Mesenchymal stem cell (in vitro differentiated cells and primary cell): ENCODE results near the gene MXRA5.
"Not testable (repeated sequence)": the region's sequence is repeated elsewhere in the genome, so short reads cannot be mapped to it uniquely, and the experiment has no call there.

ENCODE experiments used
- DNase-seq: peaks from one replicate; pipeline ENCODE4 v3.0.0-alpha.2; 2013
- H2AFZ ChIP-seq: one replicate; pipeline ENCODE4 v1.6.1; 2013; ENCODE audit warnings: low read depth, mild to moderate bottlenecking, control low read depth, inconsistent platforms, low read length, moderate library complexity
- H2AK5ac ChIP-seq: 2 replicates; pipeline ENCODE4 v1.6.1; 2013; ENCODE audit warnings: low read length, moderate library complexity, mild to moderate bottlenecking, inconsistent platforms; ENCODE audit not compliant: severe bottlenecking
- H2BK120ac ChIP-seq: one replicate; pipeline ENCODE4 v1.6.1; 2013; ENCODE audit warnings: low read depth, mild to moderate bottlenecking, inconsistent platforms, low read length, moderate library complexity
- H2BK12ac ChIP-seq, 2 experiments: one replicate each; pipeline ENCODE4 v1.6.1; 2013; ENCODE audit warnings: inconsistent platforms in 2 of 2, low read length in 2 of 2, mild to moderate bottlenecking in 2 of 2, moderate library complexity in 2 of 2, control low read depth in 1 of 2
- H2BK15ac ChIP-seq: one replicate; pipeline ENCODE4 v1.6.1; 2013; ENCODE audit warnings: mild to moderate bottlenecking, low read depth, inconsistent platforms; ENCODE audit not compliant: poor library complexity, severe bottlenecking
- H2BK5ac ChIP-seq: 2 replicates; pipeline ENCODE4 v1.6.1; 2013; ENCODE audit warnings: low read depth, mild to moderate bottlenecking, low read length, control low read depth, inconsistent platforms; ENCODE audit not compliant: poor library complexity, severe bottlenecking
- H3K14ac ChIP-seq, 2 experiments: one replicate each; pipeline ENCODE4 v1.6.1; 2013; ENCODE audit warnings: inconsistent platforms in 2 of 2, low read length in 2 of 2, control low read depth in 1 of 2, mild to moderate bottlenecking in 1 of 2, moderate library complexity in 1 of 2
- H3K18ac ChIP-seq, 2 experiments: one replicate each; pipeline ENCODE4 v1.6.1; 2013; ENCODE audit warnings: inconsistent platforms in 2 of 2, low read length in 2 of 2, control low read depth in 1 of 2, low read depth in 1 of 2, mild to moderate bottlenecking in 1 of 2
- H3K23ac ChIP-seq, 2 experiments: one replicate each; pipeline ENCODE4 v1.6.1; 2013; ENCODE audit warnings: inconsistent platforms in 2 of 2, low read length in 2 of 2, mild to moderate bottlenecking in 2 of 2, moderate library complexity in 2 of 2, control low read depth in 1 of 2
- H3K27ac ChIP-seq: 2 replicates; pipeline ENCODE4 v1.5.1; 2013; ENCODE audit warnings: mild to moderate bottlenecking, moderate library complexity, low read length, control low read depth, inconsistent platforms; ENCODE audit not compliant: poor library complexity, severe bottlenecking
- H3K27me3 ChIP-seq, 2 experiments: 2 replicates each; pipeline versions ENCODE4 v1.6.1 to v1.7.0; 2013; ENCODE audit warnings: low read length in 2 of 2, mild to moderate bottlenecking in 2 of 2, moderate library complexity in 2 of 2, control low read depth in 1 of 2, inconsistent platforms in 1 of 2; ENCODE audit not compliant: control insufficient read depth in 1 of 2, insufficient read depth in 1 of 2
- H3K36me3 ChIP-seq, 2 experiments: 2 replicates each; pipeline versions ENCODE4 v1.6.1 to v1.7.0; 2013; ENCODE audit warnings: low read length in 2 of 2, control low read depth in 1 of 2, inconsistent platforms in 1 of 2, low read depth in 1 of 2, mild to moderate bottlenecking in 1 of 2; ENCODE audit not compliant: insufficient read depth in 2 of 2, control insufficient read depth in 1 of 2
- H3K4ac ChIP-seq, 2 experiments: one replicate each; pipeline ENCODE4 v1.6.1; 2013; ENCODE audit warnings: inconsistent platforms in 2 of 2, low read length in 2 of 2, mild to moderate bottlenecking in 2 of 2, moderate library complexity in 2 of 2, control low read depth in 1 of 2, low read depth in 1 of 2
- H3K4me1 ChIP-seq: 2 replicates; pipeline ENCODE4 v1.6.1; 2013; ENCODE audit warnings: low read depth, low read length, control low read depth; ENCODE audit not compliant: control insufficient read depth, insufficient read depth
- H3K4me2 ChIP-seq: 2 replicates; pipeline ENCODE4 v1.6.1; 2013; ENCODE audit warnings: low read length, mild to moderate bottlenecking, inconsistent platforms; ENCODE audit not compliant: poor library complexity, severe bottlenecking
- H3K4me3 ChIP-seq, 2 experiments: 2 replicates each; pipeline versions ENCODE4 v1.5.1 to v1.7.0; 2013; ENCODE audit warnings: low read length in 2 of 2, mild to moderate bottlenecking in 2 of 2, control low read depth in 1 of 2, low read depth in 1 of 2; ENCODE audit not compliant: insufficient read depth in 1 of 2
- H3K79me1 ChIP-seq: replicated peaks from 2 replicates; pipeline ENCODE4 v1.6.1; 2013; ENCODE audit warnings: mild to moderate bottlenecking, control low read depth, low read length, inconsistent platforms; ENCODE audit not compliant: poor library complexity, severe bottlenecking
- H3K9ac ChIP-seq: 2 replicates; pipeline ENCODE4 v1.7.0; 2013; ENCODE audit warnings: mild to moderate bottlenecking, low read length, moderate library complexity
- H3K9me3 ChIP-seq: 2 replicates; pipeline ENCODE4 v1.7.0; 2013; ENCODE audit warnings: mild to moderate bottlenecking, low read length; ENCODE audit not compliant: control insufficient read depth
- H4K8ac ChIP-seq: one replicate; pipeline ENCODE4 v1.6.1; 2013; ENCODE audit warnings: inconsistent platforms, mild to moderate bottlenecking, low read length, moderate library complexity
- H4K91ac ChIP-seq: one replicate; pipeline ENCODE4 v1.6.1; 2013; ENCODE audit warnings: mild to moderate bottlenecking, low read length, inconsistent platforms
- WGBS: methylation state at CpG from one replicate; pipeline ENCODE4 v1.1.7; 2013; ENCODE audit warnings: mixed read lengths; 5-methylcytosine and 5-hydroxymethylcytosine counted together

The MXRA5 gene

GRCh38 chrX:3370656-3371055, 24.2 kb upstream of the MXRA5 start:
- WGBS, result 75% methylated on average over 2 of the region's 3 CpGs

GRCh38 chrX:3362956-3363355, 16.5 kb upstream of the MXRA5 start:
- Histone ChIP-seq H2BK12ac (no peak overlapping the region), H2AFZ (no peak overlapping the region), H3K79me1 (no peaks in the 10 kb centered on the region), H3K4me2 (no peak overlapping the region), H3K36me3 (no peaks in the 10 kb centered on the region), H3K14ac (no peak overlapping the region), H3K4ac (no peak overlapping the region), H3K4me3 (no peak overlapping the region), H3K9me3 (no peaks in the 10 kb centered on the region), H3K23ac (no peak overlapping the region), H2BK120ac (no peak overlapping the region), H3K27me3 (no peaks in the 10 kb centered on the region), H2BK15ac (no peak overlapping the region), H4K91ac (no peak overlapping the region), H2AK5ac (no peak overlapping the region), H3K18ac (no peak overlapping the region), H2BK5ac (no peak overlapping the region), H3K9ac (no peak overlapping the region), H3K4me1 (no peaks in the 10 kb centered on the region), H3K27ac (no peak overlapping the region), H4K8ac (no peak overlapping the region)
- no peak for DNase-seq
- 77% methylated on average over 3 of the region's 4 CpGs for WGBS

More at GRCh38 chrX:3370656-3371055, 24.2 kb upstream of the MXRA5 start:
- H2AFZ ChIP-seq, result no peak overlapping the region
- no peak overlapping the region for H3K4me2 ChIP-seq
- H3K4me1 ChIP-seq, result no peaks in the 10 kb centered on the region
- no peak overlapping the region for H3K23ac ChIP-seq
- no peaks in the 10 kb centered on the region for H3K79me1 ChIP-seq
- no peak overlapping the region for H2AK5ac ChIP-seq
- no peak overlapping the region for H3K14ac ChIP-seq
- H3K27ac ChIP-seq, result no peak overlapping the region
- no peak overlapping the region for H3K9ac ChIP-seq
- H3K4me3 ChIP-seq, result no peak overlapping the region
- H2BK5ac ChIP-seq, result no peak overlapping the region
- no peak overlapping the region for H4K8ac ChIP-seq
- no peak overlapping the region for H2BK12ac ChIP-seq
- no peaks in the 10 kb centered on the region for H3K27me3 ChIP-seq
- H3K9me3 ChIP-seq, result no peaks in the 10 kb centered on the region
- DNase-seq, result no peak
- no peaks in the 10 kb centered on the region for H3K36me3 ChIP-seq
- no peak overlapping the region for H4K91ac ChIP-seq
- no peak overlapping the region for H3K18ac ChIP-seq
- H2BK15ac ChIP-seq, result no peak overlapping the region
- H3K4ac ChIP-seq, result no peak overlapping the region
- H2BK120ac ChIP-seq, result no peak overlapping the region

GRCh38 chrX:3360881-3361280, 14.4 kb upstream of the MXRA5 start:
- Histone ChIP-seq H3K9ac (no peak overlapping the region), H2BK12ac (peak overlapping the region in 1 of 2 experiments; percentile 31), H3K18ac (no peak overlapping the region), H2AFZ (no peak overlapping the region), H3K4me3 (no peak overlapping the region), H3K27me3 (no peaks in the 10 kb centered on the region), H2BK15ac (peak overlapping the region; percentile 7), H2AK5ac (no peak overlapping the region), H3K23ac (no peak overlapping the region), H3K14ac (no peak overlapping the region), H3K4ac (no peak overlapping the region), H3K27ac (no peak overlapping the region), H3K4me2 (no peak overlapping the region), H3K79me1 (no peaks in the 10 kb centered on the region), H4K8ac (no peak overlapping the region), H3K9me3 (no peaks in the 10 kb centered on the region), H3K4me1 (no peaks in the 10 kb centered on the region), H2BK5ac (no peak overlapping the region), H3K36me3 (no peaks in the 10 kb centered on the region), H2BK120ac (no peak overlapping the region), H4K91ac (no peak overlapping the region)
- whole genome bisulfite sequencing, result 95% methylated on average over 12 of the region's 14 CpGs
- no peak for DNase-seq

GRCh38 chrX:3352741-3353140, 6.3 kb upstream of the MXRA5 start:
- H3K4me1 ChIP-seq, H3K79me1 ChIP-seq, H3K9ac ChIP-seq, H3K4me2 ChIP-seq, H2BK12ac ChIP-seq, H3K14ac ChIP-seq, H2BK15ac ChIP-seq, H3K4ac ChIP-seq, H4K91ac ChIP-seq, H3K4me3 ChIP-seq, DNase-seq, H3K36me3 ChIP-seq, H3K27ac ChIP-seq, H2AFZ ChIP-seq, H3K27me3 ChIP-seq, H3K23ac ChIP-seq, H2AK5ac ChIP-seq, H4K8ac ChIP-seq, H2BK5ac ChIP-seq, H3K18ac ChIP-seq: not testable (repeated sequence)
- peaks cover 11% of the 10 kb centered on the region for H3K9me3 ChIP-seq
- peak overlapping the region; percentile 34 for H2BK120ac ChIP-seq
- 97% methylated on average over 3 of the region's 3 CpGs for WGBS
